ENCODE results near the gene DRC3.
"Not testable (repeated sequence)": the region's sequence is repeated elsewhere in the genome, so short reads cannot be mapped to it uniquely, and the experiment has no call there.

The DRC3 gene

DNA sequence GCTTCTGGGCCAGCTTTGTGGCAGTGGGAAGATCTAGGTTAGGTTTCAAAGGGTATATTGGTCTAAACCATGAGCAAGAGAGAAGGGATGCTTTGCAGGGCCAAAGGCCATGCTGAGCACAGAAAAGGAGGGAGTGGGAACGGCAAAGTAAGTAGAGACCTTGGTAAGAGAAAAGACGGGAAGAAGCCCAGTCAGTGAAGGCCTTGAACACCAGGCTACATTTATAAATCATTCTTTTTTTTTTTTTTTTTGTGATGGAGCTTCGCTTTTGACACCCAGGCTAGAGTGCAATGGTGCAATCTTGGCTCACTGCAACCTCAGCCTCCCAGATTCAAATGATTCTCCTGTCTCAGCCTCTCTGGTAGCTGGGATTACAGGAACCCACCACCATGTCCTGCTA is 18.6 kb upstream of the DRC3 start:
- Histone ChIP-seq H3K27ac (ENCODE audit: low read length) (no peak overlapping the region), H3K4me1 (ENCODE audit: control insufficient read depth, insufficient read depth, low read length) (peaks cover 17% of the 10 kb centered on the region), H3K4me3 (ENCODE audit: low read length in 2 of 2) (no peak overlapping the region), H3K9me3 (ENCODE audit: control insufficient read depth in 2 of 2, low read length in 2 of 2) (no peaks in the 10 kb centered on the region), H3K36me3 (ENCODE audit: control insufficient read depth in 2 of 2, insufficient read depth in 2 of 2, low read length in 2 of 2) (peaks cover 0 to 8% of the 10 kb centered on the region in 2 donors), H3K9ac (ENCODE audit: low read length in 2 of 2) (no peak overlapping the region), H3K27me3 (ENCODE audit: control insufficient read depth in 1 of 2, insufficient read depth in 2 of 2, low read length in 2 of 2) (no peaks in the 10 kb centered on the region)

DNA sequence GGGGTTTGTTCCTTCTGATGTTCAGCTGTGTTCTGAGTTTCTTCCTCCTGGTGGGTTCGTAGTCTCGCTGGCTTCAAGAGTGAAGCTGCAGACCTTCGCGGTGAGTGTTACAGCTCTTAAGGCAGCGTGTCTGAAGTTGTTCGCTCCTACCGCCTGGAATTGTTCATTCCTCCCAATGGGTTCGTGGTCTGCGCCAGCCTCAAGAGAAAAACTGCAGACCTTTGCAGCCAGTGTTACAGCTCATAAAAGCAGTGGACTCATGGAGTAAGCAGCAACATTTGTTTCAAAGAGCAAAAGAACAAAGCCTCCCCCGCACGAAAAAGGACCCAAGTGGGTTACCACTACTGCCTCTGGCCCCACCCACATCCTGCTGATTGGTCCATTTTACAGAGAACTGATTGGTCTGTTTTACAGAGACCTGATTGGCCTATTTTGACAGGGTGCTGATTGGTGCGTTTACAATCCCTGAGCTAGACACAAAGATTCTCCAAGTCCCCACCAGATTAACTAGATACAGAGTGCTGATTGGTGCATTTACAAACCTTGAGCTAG is 16.8 kb upstream of the DRC3 start:
- H3K27ac ChIP-seq (ENCODE audit: low read length); H3K36me3 ChIP-seq (ENCODE audit: control insufficient read depth in 2 of 2, insufficient read depth in 2 of 2, low read length in 2 of 2): not testable (repeated sequence)
- H3K4me1 ChIP-seq (ENCODE audit: control insufficient read depth, insufficient read depth, low read length): peaks cover 21% of the 10 kb centered on the region

DNA sequence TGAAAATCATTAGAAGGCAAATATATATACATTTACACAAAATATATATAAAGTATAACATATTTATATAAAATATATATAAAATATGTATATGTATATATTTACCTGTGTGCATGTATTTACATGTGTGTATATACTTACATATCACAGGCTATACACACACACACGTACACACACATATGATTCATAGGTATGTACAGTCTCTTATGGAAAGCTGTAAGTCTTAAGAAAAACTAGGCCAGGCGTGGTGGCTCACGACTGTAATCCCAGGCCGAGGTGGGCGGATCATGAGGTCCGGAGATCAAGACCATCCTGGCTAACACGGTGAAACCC is 15.1 kb upstream of the DRC3 start:
- Histone ChIP-seq H3K9ac (ENCODE audit: low read length in 2 of 2) (no peak overlapping the region), H3K4me3 (ENCODE audit: low read length in 2 of 2) (no peak overlapping the region), H3K27me3 (ENCODE audit: control insufficient read depth in 1 of 2, insufficient read depth in 2 of 2, low read length in 2 of 2) (no peaks in the 10 kb centered on the region), H3K27ac (ENCODE audit: low read length) (no peak overlapping the region), H3K4me1 (ENCODE audit: control insufficient read depth, insufficient read depth, low read length) (peaks cover 21% of the 10 kb centered on the region), H3K36me3 (ENCODE audit: control insufficient read depth in 2 of 2, insufficient read depth in 2 of 2, low read length in 2 of 2) (peaks cover 0 to 8% of the 10 kb centered on the region in 2 donors), H3K9me3 (ENCODE audit: control insufficient read depth in 2 of 2, low read length in 2 of 2) (no peaks in the 10 kb centered on the region)

More for the DNA sequence above, 16.8 kb upstream of the DRC3 start:
- H3K9me3 ChIP-seq (ENCODE audit: control insufficient read depth in 2 of 2, low read length in 2 of 2); H3K27me3 ChIP-seq (ENCODE audit: control insufficient read depth in 1 of 2, insufficient read depth in 2 of 2, low read length in 2 of 2); H3K9ac ChIP-seq (ENCODE audit: low read length in 2 of 2); H3K4me3 ChIP-seq (ENCODE audit: low read length in 2 of 2): not testable (repeated sequence)

DNA sequence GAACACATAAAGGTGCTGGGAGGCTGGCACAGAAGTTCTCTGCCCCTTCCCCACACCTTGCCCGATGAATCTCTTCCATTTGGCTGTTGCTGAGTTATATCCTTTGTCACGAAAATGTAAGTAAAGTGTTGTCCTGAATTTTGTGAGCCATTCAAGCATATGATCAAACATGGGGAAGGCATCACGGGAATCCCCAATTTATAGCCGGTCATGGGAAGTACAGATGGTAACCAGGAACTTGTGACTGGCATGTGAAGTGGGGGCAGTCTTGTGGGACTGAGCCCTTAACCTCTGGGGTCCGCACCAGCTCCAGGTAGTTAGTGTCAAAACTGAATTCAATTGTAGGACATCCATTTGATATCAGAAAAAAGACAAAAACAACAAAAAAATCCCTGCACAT is 13.7 kb upstream of the DRC3 start:
- Histone ChIP-seq H3K27ac (ENCODE audit: low read length) (peak overlapping the region; percentile 55), H3K9ac (ENCODE audit: low read length in 2 of 2) (peak overlapping the region in 1 of 2 donors; percentile 14), H3K9me3 (ENCODE audit: control insufficient read depth in 2 of 2, low read length in 2 of 2) (no peaks in the 10 kb centered on the region), H3K36me3 (ENCODE audit: control insufficient read depth in 2 of 2, insufficient read depth in 2 of 2, low read length in 2 of 2) (peaks cover 0 to 8% of the 10 kb centered on the region in 2 donors), H3K4me3 (ENCODE audit: low read length in 2 of 2) (peak overlapping the region; percentile 10 to 57), H3K4me1 (ENCODE audit: control insufficient read depth, insufficient read depth, low read length) (peaks cover 21% of the 10 kb centered on the region), H3K27me3 (ENCODE audit: control insufficient read depth in 1 of 2, insufficient read depth in 2 of 2, low read length in 2 of 2) (no peaks in the 10 kb centered on the region)

DNA sequence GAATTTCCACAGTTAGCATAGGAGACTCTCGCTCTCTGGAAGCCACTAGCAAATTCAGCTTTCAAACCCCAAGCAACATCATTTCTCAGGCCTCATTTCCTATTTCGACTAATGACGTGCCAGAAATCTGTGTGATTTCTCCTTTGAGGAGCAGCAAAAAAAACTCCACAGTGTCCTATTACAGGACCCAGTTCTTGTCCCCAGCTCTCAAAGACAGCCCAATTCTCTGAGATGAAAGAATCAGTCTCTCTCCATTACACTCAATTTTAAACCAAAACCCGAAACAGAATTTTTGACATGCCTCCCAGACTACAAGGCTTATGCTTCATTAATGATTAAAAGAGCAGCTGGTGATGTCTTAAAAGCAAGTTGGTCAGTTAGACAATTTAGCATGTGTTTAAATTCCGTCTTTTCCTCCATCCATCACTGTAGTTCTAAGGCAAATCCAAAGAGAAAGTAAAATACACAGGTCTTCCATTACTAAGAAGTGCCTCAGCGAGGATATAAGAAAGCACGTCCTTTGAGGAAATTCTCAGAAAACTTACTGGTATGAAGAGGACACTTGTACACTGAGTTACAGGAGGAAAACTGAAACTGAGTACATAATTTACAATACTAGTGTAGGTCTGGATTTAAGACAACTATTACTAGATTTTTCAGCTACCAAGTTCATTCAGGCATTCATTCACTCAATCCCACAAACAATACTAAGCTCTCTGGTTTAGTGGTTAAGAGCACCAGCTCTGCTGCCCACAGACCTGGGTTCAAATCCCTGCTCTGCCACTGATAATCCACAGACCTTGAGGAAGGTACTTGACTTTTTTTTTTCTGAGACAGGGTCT is 12.9 kb upstream of the DRC3 start:
- Histone ChIP-seq H3K27ac (ENCODE audit: low read length) (peak overlapping the region; percentile 55), H3K36me3 (ENCODE audit: control insufficient read depth in 2 of 2, insufficient read depth in 2 of 2, low read length in 2 of 2) (peaks cover 0 to 7% of the 10 kb centered on the region in 2 donors), H3K27me3 (ENCODE audit: control insufficient read depth in 1 of 2, insufficient read depth in 2 of 2, low read length in 2 of 2) (no peaks in the 10 kb centered on the region), H3K4me3 (ENCODE audit: low read length in 2 of 2) (peak overlapping the region; percentile 10 to 57), H3K9me3 (ENCODE audit: control insufficient read depth in 2 of 2, low read length in 2 of 2) (no peaks in the 10 kb centered on the region), H3K9ac (ENCODE audit: low read length in 2 of 2) (peak overlapping the region; percentile 3 to 14), H3K4me1 (ENCODE audit: control insufficient read depth, insufficient read depth, low read length) (peaks cover 21% of the 10 kb centered on the region)

DNA sequence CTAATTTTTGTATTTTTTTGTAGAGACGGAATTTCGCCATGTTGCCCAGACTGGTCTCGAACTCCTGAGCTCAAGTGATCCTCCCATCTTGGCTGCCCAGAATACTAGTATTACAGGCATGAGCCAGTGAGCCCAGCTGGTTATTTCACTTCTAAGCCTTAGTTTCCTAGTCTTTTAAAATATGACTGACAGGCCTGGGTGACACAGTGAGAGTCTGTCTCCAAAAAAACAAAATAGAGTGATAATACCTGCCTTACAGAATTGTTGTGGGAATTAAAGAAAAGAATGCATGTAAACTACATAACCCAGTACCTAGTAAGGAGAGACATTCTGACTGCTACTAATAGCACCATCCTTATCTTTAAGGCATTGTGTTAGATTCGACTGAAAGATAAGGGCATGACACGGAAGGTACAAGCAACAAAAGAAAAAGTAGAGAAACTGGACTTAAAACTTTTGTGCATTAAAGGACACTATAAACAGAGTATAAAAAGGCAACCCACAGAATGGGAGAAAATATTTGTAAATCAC is 12.1 kb upstream of the DRC3 start:
- H3K9me3 ChIP-seq (ENCODE audit: control insufficient read depth in 2 of 2, low read length in 2 of 2): no peaks in the 10 kb centered on the region
- H3K27me3 ChIP-seq (ENCODE audit: control insufficient read depth in 1 of 2, insufficient read depth in 2 of 2, low read length in 2 of 2): no peaks in the 10 kb centered on the region
- no peak overlapping the region for H3K27ac ChIP-seq (ENCODE audit: low read length)
- peaks cover 24% of the 10 kb centered on the region for H3K4me1 ChIP-seq (ENCODE audit: control insufficient read depth, insufficient read depth, low read length)
- H3K36me3 ChIP-seq (ENCODE audit: control insufficient read depth in 2 of 2, insufficient read depth in 2 of 2, low read length in 2 of 2): peaks cover 0 to 2% of the 10 kb centered on the region in 2 donors
- peak overlapping the region in 1 of 2 donors; percentile 3 for H3K9ac ChIP-seq (ENCODE audit: low read length in 2 of 2)
- no peak overlapping the region for H3K4me3 ChIP-seq (ENCODE audit: low read length in 2 of 2)

DNA sequence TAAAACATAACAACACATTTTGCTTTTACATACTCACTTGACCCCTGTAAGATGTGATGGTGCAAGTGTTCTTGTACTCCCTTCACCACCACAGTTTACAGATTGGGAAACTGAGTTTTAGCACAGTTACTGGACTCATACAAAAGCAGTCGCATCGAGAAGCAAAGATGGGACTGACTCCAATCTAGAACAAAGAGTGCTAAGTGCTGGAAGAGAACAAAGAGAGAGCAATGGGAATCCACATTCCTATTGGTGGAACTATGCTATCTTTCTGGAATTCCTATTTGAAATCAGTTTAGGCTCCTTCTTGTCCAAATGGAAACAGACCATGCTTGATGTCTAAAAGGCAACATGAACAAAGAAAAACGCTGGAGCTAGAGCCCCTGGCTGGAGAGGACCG is 9.6 kb upstream of the DRC3 start:
- Histone ChIP-seq H3K9ac (ENCODE audit: low read length in 2 of 2) (no peak overlapping the region), H3K27me3 (ENCODE audit: control insufficient read depth in 1 of 2, insufficient read depth in 2 of 2, low read length in 2 of 2) (no peaks in the 10 kb centered on the region), H3K9me3 (ENCODE audit: control insufficient read depth in 2 of 2, low read length in 2 of 2) (no peaks in the 10 kb centered on the region), H3K4me3 (ENCODE audit: low read length in 2 of 2) (no peak overlapping the region), H3K4me1 (ENCODE audit: control insufficient read depth, insufficient read depth, low read length) (peaks cover 19% of the 10 kb centered on the region), H3K27ac (ENCODE audit: low read length) (no peak overlapping the region), H3K36me3 (ENCODE audit: control insufficient read depth in 2 of 2, insufficient read depth in 2 of 2, low read length in 2 of 2) (no peaks in the 10 kb centered on the region)

DNA sequence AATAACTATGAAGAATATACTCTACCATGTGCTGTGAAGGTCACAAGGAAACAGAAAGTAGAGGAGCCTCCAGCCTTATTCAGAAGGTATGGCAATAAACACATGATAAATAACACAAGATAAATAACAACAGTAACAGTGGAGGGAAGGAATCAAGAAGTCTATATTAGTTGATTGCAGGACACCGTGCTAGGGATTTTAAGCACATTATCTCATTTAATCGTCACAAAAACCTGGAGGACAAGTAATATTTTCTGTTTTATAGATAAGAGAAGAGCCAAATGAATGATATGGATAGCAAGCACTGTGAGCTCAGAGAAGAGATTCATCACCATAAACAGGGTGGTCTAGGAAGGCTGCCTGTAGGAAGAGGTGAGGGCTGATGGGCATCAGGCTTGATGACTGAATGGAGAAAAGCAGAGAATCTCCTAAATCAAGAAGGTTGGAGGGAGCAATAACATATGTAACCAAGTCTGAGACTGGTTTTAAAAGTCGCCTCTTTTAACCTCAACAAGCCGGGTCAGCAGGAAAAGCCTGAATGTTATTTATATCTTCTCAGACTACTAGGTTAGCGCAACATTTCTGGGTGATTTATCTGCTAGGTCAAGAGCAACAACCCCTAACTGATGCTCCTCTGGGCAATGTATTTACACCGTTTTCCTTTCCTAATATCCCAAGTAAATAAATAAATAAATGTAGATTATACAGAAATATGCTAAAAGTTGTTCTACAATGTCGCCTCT is 8.8 kb upstream of the DRC3 start:
- Histone ChIP-seq H3K4me1 (ENCODE audit: control insufficient read depth, insufficient read depth, low read length) (peaks cover 11% of the 10 kb centered on the region), H3K27me3 (ENCODE audit: control insufficient read depth in 1 of 2, insufficient read depth in 2 of 2, low read length in 2 of 2) (no peaks in the 10 kb centered on the region), H3K27ac (ENCODE audit: low read length) (no peak overlapping the region), H3K9me3 (ENCODE audit: control insufficient read depth in 2 of 2, low read length in 2 of 2) (no peaks in the 10 kb centered on the region), H3K36me3 (ENCODE audit: control insufficient read depth in 2 of 2, insufficient read depth in 2 of 2, low read length in 2 of 2) (no peaks in the 10 kb centered on the region), H3K9ac (ENCODE audit: low read length in 2 of 2) (no peak overlapping the region), H3K4me3 (ENCODE audit: low read length in 2 of 2) (no peak overlapping the region)

DNA sequence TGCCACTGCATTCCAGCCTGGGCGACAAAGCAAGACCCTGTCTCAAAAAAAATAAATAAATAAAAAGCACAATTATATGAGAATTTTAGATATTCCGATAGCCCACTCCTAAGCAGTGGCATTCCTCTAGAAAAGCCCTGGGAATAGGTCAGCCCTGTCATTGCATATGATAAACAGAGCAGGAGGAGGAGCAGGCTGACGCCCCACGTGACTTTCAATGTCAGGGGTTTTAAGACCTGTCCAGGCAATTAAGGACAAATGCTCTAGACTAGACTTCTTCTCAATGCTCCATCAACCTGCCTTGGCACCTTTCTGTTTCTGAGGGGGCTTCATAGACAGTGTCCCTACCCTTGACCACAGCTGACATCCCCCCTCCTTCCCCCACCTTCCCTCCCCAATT is 8.0 kb upstream of the DRC3 start:
- Histone ChIP-seq H3K27me3 (ENCODE audit: control insufficient read depth in 1 of 2, insufficient read depth in 2 of 2, low read length in 2 of 2) (no peaks in the 10 kb centered on the region), H3K27ac (ENCODE audit: low read length) (no peak overlapping the region), H3K36me3 (ENCODE audit: control insufficient read depth in 2 of 2, insufficient read depth in 2 of 2, low read length in 2 of 2) (no peaks in the 10 kb centered on the region), H3K9me3 (ENCODE audit: control insufficient read depth in 2 of 2, low read length in 2 of 2) (no peaks in the 10 kb centered on the region), H3K9ac (ENCODE audit: low read length in 2 of 2) (no peak overlapping the region), H3K4me3 (ENCODE audit: low read length in 2 of 2) (no peak overlapping the region), H3K4me1 (ENCODE audit: control insufficient read depth, insufficient read depth, low read length) (peaks cover 5% of the 10 kb centered on the region)

DNA sequence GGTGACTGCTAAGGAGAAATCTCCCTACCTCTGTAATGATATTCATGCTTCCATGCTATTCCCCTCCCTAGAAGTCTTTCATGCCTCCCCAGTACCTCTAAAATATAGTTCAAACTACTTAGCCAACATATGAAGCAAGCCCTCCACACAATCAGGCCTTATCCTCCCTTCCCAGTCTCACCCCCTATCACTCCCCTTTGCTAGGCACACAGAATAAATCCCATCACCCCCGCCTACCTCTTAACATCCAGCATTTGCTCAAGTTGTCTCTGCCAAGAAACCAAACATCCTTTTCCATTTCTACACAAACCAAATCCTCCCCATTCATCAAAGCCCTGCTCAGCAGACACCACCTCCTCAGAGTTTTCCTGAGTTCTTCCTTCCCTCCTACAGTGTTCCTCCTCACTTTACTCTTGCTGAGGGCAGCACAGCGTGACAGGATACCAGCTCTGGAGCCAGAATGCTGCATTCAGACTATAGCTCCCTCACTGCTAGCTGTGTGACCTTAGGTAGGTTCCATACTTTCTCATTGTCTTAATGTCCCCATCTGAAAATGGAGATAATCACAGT is 7.4 kb upstream of the DRC3 start:
- Histone ChIP-seq H3K9ac (ENCODE audit: low read length in 2 of 2) (no peak overlapping the region), H3K4me1 (ENCODE audit: control insufficient read depth, insufficient read depth, low read length) (peaks cover 6% of the 10 kb centered on the region), H3K27ac (ENCODE audit: low read length) (no peak overlapping the region), H3K9me3 (ENCODE audit: control insufficient read depth in 2 of 2, low read length in 2 of 2) (no peaks in the 10 kb centered on the region), H3K36me3 (ENCODE audit: control insufficient read depth in 2 of 2, insufficient read depth in 2 of 2, low read length in 2 of 2) (no peaks in the 10 kb centered on the region), H3K27me3 (ENCODE audit: control insufficient read depth in 1 of 2, insufficient read depth in 2 of 2, low read length in 2 of 2) (no peaks in the 10 kb centered on the region), H3K4me3 (ENCODE audit: low read length in 2 of 2) (no peak overlapping the region)
